Natural killer cell (primary cell): ENCODE results near the gene P2RY12. TPM values are rescaled to one million over a fixed set of nuclear protein-coding genes. Genes with fewer than 3 reads are reported as not detected.
A peak's percentile ranks its signal among the peaks of the same experiment; 100 is the strongest.

Experiments
- ATAC-seq, 3 donors: fragments of 150-1000 bp in 2 of 3; fragments of 200-7000 bp in 1 of 3; cut with Tn5 transposase; 1 replicate in 1 of 3; 2 replicates in 2 of 3; pipeline ENCODE4 v1.10.0; 2021; ENCODE audit warnings: mild to moderate bottlenecking in 2 of 3, moderate library complexity in 2 of 3
- DNase-seq, 2 donors: peaks; one replicate each; pipeline versions ENCODE4 v3.0.0 to v3.0.0-alpha.2; 2013 to 2021; ENCODE audit warnings: mixed read lengths in 1 of 2
- H3K27ac ChIP-seq: one replicate; pipeline ENCODE4 v1.5.1; 2013; ENCODE audit warnings: mild to moderate bottlenecking, low read length
- H3K27me3 ChIP-seq: one replicate; pipeline ENCODE4 v1.6.1; 2013; ENCODE audit warnings: low read length; ENCODE audit not compliant: control insufficient read depth, insufficient read depth
- H3K36me3 ChIP-seq: one replicate; pipeline ENCODE4 v1.6.1; 2013; ENCODE audit warnings: low read length; ENCODE audit not compliant: control insufficient read depth, insufficient read depth
- H3K4me1 ChIP-seq: one replicate; pipeline ENCODE4 v1.6.1; 2013; ENCODE audit warnings: low read length; ENCODE audit not compliant: control insufficient read depth, insufficient read depth
- H3K4me3 ChIP-seq: one replicate; pipeline ENCODE4 v1.5.1; 2013; ENCODE audit warnings: low read length
- H3K9me3 ChIP-seq: one replicate; pipeline ENCODE4 v1.6.1; 2013; ENCODE audit warnings: low read length; ENCODE audit not compliant: control insufficient read depth, insufficient read depth
- H3K27ac Mint-ChIP-seq, 2 donors: one replicate each; pipeline ENCODE4 v1.8.0; 2022; ENCODE audit warnings: mild to moderate bottlenecking in 2 of 2, mixed read lengths in 2 of 2, moderate library complexity in 1 of 2
- H3K27me3 Mint-ChIP-seq, 2 donors: one replicate each; pipeline ENCODE4 v1.8.0; 2022; ENCODE audit warnings: low read depth in 2 of 2, mixed read lengths in 2 of 2
- H3K36me3 Mint-ChIP-seq: one replicate; pipeline ENCODE4 v1.8.0; 2022; ENCODE audit warnings: mixed read lengths
- H3K4me1 Mint-ChIP-seq, 2 donors: one replicate each; pipeline ENCODE4 v1.8.0; 2022; ENCODE audit warnings: mixed read lengths in 2 of 2
- H3K4me3 Mint-ChIP-seq: one replicate; pipeline ENCODE4 v1.8.0; 2022; ENCODE audit warnings: mild to moderate bottlenecking, moderate library complexity, mixed read lengths
- H3K9me3 Mint-ChIP-seq, 2 donors: one replicate each; pipeline ENCODE4 v1.8.0; 2022; ENCODE audit warnings: mixed read lengths in 2 of 2
- CTCF ChIP-seq: fragments of 200-600 bp; IDR thresholded peaks from one replicate; pipeline ENCODE4 v1.8.0; 2022; ENCODE audit warnings: antibody characterized with exemption
- WGBS: methylation state at CpG from one replicate; pipeline ENCODE4 v1.1.7; 2013; ENCODE audit warnings: missing lambda C conversion rate; ENCODE audit not compliant: insufficient coverage; 5-methylcytosine and 5-hydroxymethylcytosine counted together
- intact Hi-C: fragments of 100-400 bp; cut with micrococcal nuclease; formaldehyde crosslinking; loops from one replicate; pipeline ENCODE4 v1.14.2; 2022
- total RNA-seq, 4 donors: library from RNA; stranded (reverse); fragments of 120-200 nt in 1 of 4; gene quantifications; one replicate each; pipeline versions ENCODE4 v1.2.3 to v1.2.4, GENCODE V29; 2013 to 2022

P2RY12 gene
- total RNA-seq, 3 donors from 2014 or later (not counting 1 experiment from before 2014, with no cell fraction given), result 0.52 to 1.6 (median 1.3) TPM

GRCh38 chr3:151425627-151426340 is 41.2 kb upstream of the P2RY12 start:
- Mint-ChIP-seq H3K27ac (no peak overlapping the region), H3K27me3 (no peaks in the 10 kb centered on the region), H3K4me3 (no peak overlapping the region), H3K9me3 (no peaks in the 10 kb centered on the region), H3K36me3 (no peaks in the 10 kb centered on the region), H3K4me1 (peaks cover 4 to 6% of the 10 kb centered on the region in 2 donors)
- no peaks in the 10 kb centered on the region for H3K36me3 ChIP-seq
- H3K4me1 ChIP-seq, result peaks cover 3% of the 10 kb centered on the region
- ATAC-seq (peak in 1 of 3 donors; percentile 5), DNase-seq (no peak)
- 62% methylated on average over 4 of the region's 4 CpGs for WGBS
- no peak overlapping the region for H3K4me3 ChIP-seq
- H3K27me3 ChIP-seq, result no peaks in the 10 kb centered on the region
- no peak overlapping the region for H3K27ac ChIP-seq
- H3K9me3 ChIP-seq, result no peaks in the 10 kb centered on the region
- intact Hi-C loops, result no loop called here
- no peak for TF ChIP-seq CTCF

- no peaks in the 10 kb centered on the region for H3K27me3 Mint-ChIP-seq
- WGBS, result 91% methylated on average over 5 of the region's 5 CpGs
- no peaks in the 10 kb centered on the region for H3K9me3 Mint-ChIP-seq
- no peak overlapping the region for H3K27ac ChIP-seq
- no peaks in the 10 kb centered on the region for H3K27me3 ChIP-seq
- H3K4me1 ChIP-seq, result peaks cover 3% of the 10 kb centered on the region
- no peaks in the 10 kb centered on the region for H3K9me3 ChIP-seq
- no peak overlapping the region for H3K4me3 ChIP-seq
- no peak for DNase-seq
- no peak for ATAC-seq
- H3K4me1 Mint-ChIP-seq, result peaks cover 4 to 6% of the 10 kb centered on the region in 2 donors
- H3K4me3 Mint-ChIP-seq, result no peak overlapping the region
- intact Hi-C loops, result no loop called here
- H3K27ac Mint-ChIP-seq, result no peak overlapping the region
- no peak for TF ChIP-seq CTCF
- no peaks in the 10 kb centered on the region for H3K36me3 ChIP-seq
- H3K36me3 Mint-ChIP-seq, result no peaks in the 10 kb centered on the region
These were observed 38.5 kb upstream of the P2RY12 start for GRCh38 chr3:151423091-151423490.

- Mint-ChIP-seq H3K4me3 (no peak overlapping the region), H3K27me3 (no peaks in the 10 kb centered on the region), H3K36me3 (no peaks in the 10 kb centered on the region), H3K27ac (no peak overlapping the region), H3K4me1 (peaks cover 4 to 6% of the 10 kb centered on the region in 2 donors), H3K9me3 (no peaks in the 10 kb centered on the region)
- peaks cover 3% of the 10 kb centered on the region for H3K4me1 ChIP-seq
- no peak overlapping the region for H3K4me3 ChIP-seq
- no peak overlapping the region for H3K27ac ChIP-seq
- H3K36me3 ChIP-seq, result no peaks in the 10 kb centered on the region
- H3K27me3 ChIP-seq, result no peaks in the 10 kb centered on the region
- 74% methylated on average over 4 of the region's 4 CpGs for WGBS
- TF ChIP-seq CTCF, result no peak
- no peak for DNase-seq
- intact Hi-C loops, result no loop called here
- peak in 1 of 3 donors; percentile 64 for ATAC-seq
- no peaks in the 10 kb centered on the region for H3K9me3 ChIP-seq
These were observed 37.4 kb upstream of the P2RY12 start for GRCh38 chr3:151421938-151422337.

GRCh38 chr3:151419806-151420205 is 35.3 kb upstream of the P2RY12 start:
- 79% methylated on average over 4 of the region's 6 CpGs for WGBS
- H3K36me3 Mint-ChIP-seq, result no peaks in the 10 kb centered on the region

More at GRCh38 chr3:151419806-151420205, 35.3 kb upstream of the P2RY12 start:
- H3K9me3 Mint-ChIP-seq, result no peaks in the 10 kb centered on the region
- Histone ChIP-seq H3K27me3 (no peaks in the 10 kb centered on the region), H3K4me1 (no peaks in the 10 kb centered on the region), H3K9me3 (no peaks in the 10 kb centered on the region), H3K4me3 (no peak overlapping the region), H3K36me3 (no peaks in the 10 kb centered on the region), H3K27ac (no peak overlapping the region)
- H3K27ac Mint-ChIP-seq, result no peak overlapping the region
- no peaks in the 10 kb centered on the region for H3K27me3 Mint-ChIP-seq
- no peak overlapping the region for H3K4me3 Mint-ChIP-seq
- ATAC-seq, result no peak
- TF ChIP-seq CTCF, result no peak
- intact Hi-C loops, result no loop called here
- DNase-seq, result no peak
- H3K4me1 Mint-ChIP-seq, result peaks cover 0 to 4% of the 10 kb centered on the region in 2 donors
